Heart left ventricle (tissue), 16 donors: ENCODE measurements around the gene TIAL1. TPM values are rescaled to one million over a fixed set of nuclear protein-coding genes. Genes with fewer than 3 reads are reported as not detected.

Experiments used
- ATAC-seq, 4 donors: fragments of 200-7000 bp; cut with Tn5 transposase; one replicate each; pipeline ENCODE4 v1.9.1; 2020 to 2022; ENCODE audit warnings: moderate library complexity in 4 of 4, mild to moderate bottlenecking in 3 of 4, moderate number of reproducible peaks in 1 of 4
- DNase-seq, 5 donors: peaks; one replicate each; pipeline ENCODE4 v3.0.0-alpha.2; 2020
- H3K27ac ChIP-seq, 12 donors: fragments of 200-600 bp; sonication (generic) in 4 of 12; one replicate each; pipeline versions ENCODE4 v1.5.0 to v1.8.0; 2016 to 2022; ENCODE audit warnings: mild to moderate bottlenecking in 2 of 12
- H3K27me3 ChIP-seq, 9 donors: fragments of 200-600 bp; sonication (generic) in 2 of 9; one replicate each; pipeline versions ENCODE4 v1.5.1 to v1.8.0; 2016 to 2022; ENCODE audit warnings: mild to moderate bottlenecking in 3 of 9
- H3K36me3 ChIP-seq, 9 donors: fragments of 200-600 bp; sonication (generic) in 2 of 9; one replicate each; pipeline versions ENCODE4 v1.5.0 to v1.8.0; 2018 to 2022; ENCODE audit warnings: mild to moderate bottlenecking in 2 of 9
- H3K4me1 ChIP-seq, 12 donors: fragments of 200-600 bp; sonication (generic) in 4 of 12; one replicate each; pipeline versions ENCODE4 v1.5.0 to v1.8.0; 2016 to 2022; ENCODE audit warnings: mild to moderate bottlenecking in 3 of 12
- H3K4me3 ChIP-seq, 12 donors: fragments of 200-600 bp; sonication (generic) in 4 of 12; one replicate each; pipeline versions ENCODE4 v1.5.0 to v1.8.0; 2017 to 2022; ENCODE audit warnings: mild to moderate bottlenecking in 9 of 12, moderate library complexity in 4 of 12
- H3K9me3 ChIP-seq, 12 donors: fragments of 200-600 bp; sonication (generic) in 4 of 12; one replicate each; pipeline versions ENCODE4 v1.5.0 to v1.8.0; 2016 to 2022; ENCODE audit warnings: mild to moderate bottlenecking in 1 of 12
- CTCF ChIP-seq, 12 donors: fragments of 200-600 bp; sonication (generic) in 4 of 12; IDR thresholded peaks; one replicate each; pipeline versions ENCODE4 v1.5.0 to v1.8.0; 2018 to 2022; ENCODE audit warnings: antibody characterized with exemption in 12 of 12, mild to moderate bottlenecking in 5 of 12
- POLR2A ChIP-seq, 2 donors: fragments of 450-650 bp; IDR thresholded peaks; one replicate each; pipeline ENCODE4 v1.6.1; 2017; ENCODE audit warnings: antibody characterized with exemption in 2 of 2, mild to moderate bottlenecking in 2 of 2, moderate library complexity in 2 of 2
- WGBS, 4 donors: extraction: QIAGEN DNeasy Blood & Tissue Kit in 2 of 4; methylation state at CpG; one replicate each; pipeline versions ENCODE4 v1.1.5 to v1.1.7; 2013 to 2018; 5-methylcytosine and 5-hydroxymethylcytosine counted together
- intact Hi-C, 10 donors: fragments of 100-400 bp; cut with DNase I; formaldehyde crosslinking; loops; one replicate each; pipeline versions ENCODE4 v1.11.1 to v1.14.2; 2022
- polyA plus RNA-seq, 2 donors: library from polyadenylated mRNA; stranded (reverse); fragments of 200-250 nt; gene quantifications; one replicate each; pipeline ENCODE4 v1.2.3, GENCODE V29; 2013
- total RNA-seq, 9 donors: library from RNA; depleted of rRNA in 2 of 9; stranded (reverse); fragments of >200 nt in 2 of 9; fragmentation: NEBNext Ultra II Directional in 3 of 9; extraction: Animal tissue kit (Norgen Biotek cat#: 25700) in 3 of 9; gene quantifications; one replicate each; pipeline versions ENCODE4 v1.1.0 to v1.2.4, GENCODE V29; 2016 to 2023
- donor health status: ischemic (EF 13 %, LVEDD 7.1; RV severe dilation, severe dysfunction).
- donor health status: healthy with polysubstance abuse.
- donor health status: DM: no; HTN: yes; CAD: no.
- donor health status: DM: no; HTN: no; CAD: no.
- donor health status: ischemic (EF 25% LVEDD 6.9; RV normal size, moderate dysfunction).
- donor health status: ischemic (EF 25% LVEDD 5.7; RV mildly dilated, moderate dysfunction).
- donor health status: healthy.
- donor health status: DM: yes; HTN: yes; CAD: no.
- donor health status: ischemic (EF 35%, LVEDD 5.7; RV mildly dilated, moderate dysfunction).
- donor health status: nonischemic (EF 11% LVEDD 7.7; RV severe dilation, severe dysfunction).
- donor health status: DM: yes; HTN: yes; CAD: no.
- donor health status: PGD.
- donor health status: ischemic (EF 29% LVEDD 5.4; RV normal size, mild dysfunction).
- donor health status: nonischemic (EF 23%, LVEDD 6.1; RV moderate dilation, normal function).

The TIAL1 gene
- total and polyA plus RNA-seq, 11 donors: 24.8 to 86.3 (median 65.2) TPM

DNA sequence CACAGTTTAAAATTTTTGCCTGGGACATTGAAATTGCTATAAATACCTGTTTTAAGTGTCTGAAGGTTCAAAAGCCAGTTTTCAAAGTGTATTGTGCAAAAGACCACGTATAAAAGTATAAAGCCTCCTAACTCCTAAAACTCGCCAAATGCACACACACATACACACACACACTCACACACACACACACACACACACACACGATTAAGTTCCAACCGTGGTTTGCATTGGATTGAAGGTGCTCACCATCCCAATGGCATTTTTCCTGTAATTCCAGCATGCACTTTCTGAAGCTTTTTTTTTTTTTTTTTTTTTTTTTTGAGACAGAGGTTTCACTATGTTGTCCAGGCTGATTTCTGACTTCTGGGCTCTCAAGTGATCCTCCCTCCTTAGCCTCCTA is 51.5 kb downstream of the TIAL1 start:
- intact Hi-C loops: loop anchor here in 2 of 10 donors (5.0 to 10.0 kb wide), 2 partner anchors 343 to 351 kb away; no protein-coding TSS in a partner anchor
- Histone ChIP-seq H3K36me3 (no peaks in the 10 kb centered on the region), H3K4me3 (no peak overlapping the region), H3K4me1 (peaks cover 0 to 23% (median 11%) of the 10 kb centered on the region in 12 donors), H3K27me3 (peaks cover 0 to 37% (median 7%) of the 10 kb centered on the region in 9 donors), H3K9me3 (no peaks in the 10 kb centered on the region), H3K27ac (peak overlapping the region in 1 of 12 donors; percentile 92)
- DNase-seq (no peak), ATAC-seq (no peak)
- 55 to 77% (median 65%) methylated on average over 4 of the region's 4 CpGs for WGBS, 4 donors
- TF ChIP-seq CTCF (IDR thresholded peaks at IDR 0.05) (no peak), POLR2A (IDR thresholded peaks at IDR 0.05) (no peak)

GRCh38 chr10:119543814-119544642 is 52.7 kb downstream of the TIAL1 start:
- Histone ChIP-seq H3K36me3 (no peaks in the 10 kb centered on the region), H3K27ac (peak overlapping the region in 1 of 12 donors; percentile 92), H3K9me3 (no peaks in the 10 kb centered on the region), H3K27me3 (peaks cover 0 to 36% (median 7%) of the 10 kb centered on the region in 9 donors), H3K4me1 (peaks cover 0 to 35% (median 11%) of the 10 kb centered on the region in 12 donors), H3K4me3 (peak overlapping the region in 7 of 12 donors; percentile 50 to 91 (median 76))
- intact Hi-C loops: loop anchor here in 4 of 10 donors (5.0 to 10.0 kb wide), 3 partner anchors 342 to 349 kb away; no protein-coding TSS in a partner anchor
- WGBS, 4 donors: 69 to 74% (median 71%) methylated on average over 19 of the region's 19 CpGs
- DNase-seq: no peak
- no peak for ATAC-seq
- no peak for TF ChIP-seq POLR2A (IDR thresholded peaks at IDR 0.05)
- peak in 1 of 12 donors; percentile 6 for TF ChIP-seq CTCF (IDR thresholded peaks at IDR 0.05)

GRCh38 chr10:119542988-119543813 is 53.6 kb downstream of the TIAL1 start:
- peaks cover 0 to 43% (median 11%) of the 10 kb centered on the region in 12 donors for H3K4me1 ChIP-seq
- ATAC-seq (peak; percentile 50 to 73 (median 70)), DNase-seq (peak; percentile 51 to 77 (median 54))
- peak overlapping the region; percentile 50 to 91 (median 64) for H3K4me3 ChIP-seq
- TF ChIP-seq CTCF (IDR thresholded peaks at IDR 0.05) (peak; percentile 21 to 67 (median 49)), POLR2A (IDR thresholded peaks at IDR 0.05) (no peak)
- no peaks in the 10 kb centered on the region for H3K9me3 ChIP-seq
- WGBS, 4 donors: 1 to 2% (median 1%) methylated on average over 16 to 78 of the region's 78 CpGs
- H3K27ac ChIP-seq: peak overlapping the region in 10 of 12 donors; percentile 31 to 92 (median 58)
- intact Hi-C loops: loop anchor here in 4 of 10 donors (5.0 to 10.0 kb wide), 3 partner anchors 341 to 348 kb away; no protein-coding TSS in a partner anchor
- no peaks in the 10 kb centered on the region for H3K36me3 ChIP-seq
- peaks cover 0 to 28% (median 7%) of the 10 kb centered on the region in 9 donors for H3K27me3 ChIP-seq
